Measurements from ENCODE around the gene TRIM7. TPM values are rescaled to one million over a fixed set of nuclear protein-coding genes. Genes with fewer than 3 reads are reported as not detected.
"Not testable (repeated sequence)": the region's sequence is repeated elsewhere in the genome, so short reads cannot be mapped to it uniquely, and the experiment has no call there.

Gene TRIM7
- total and polyA plus RNA-seq, 7 donors, result 0.55 to 5.3 (median 1.2) TPM

GRCh38 chr5:181149355-181149754, 55.6 kb downstream of the TRIM7 start:
- intact Hi-C loops (cut with DNase I), result no loop called here
- no peak for DNase-seq
- H3K27ac ChIP-seq, result no peak overlapping the region
- WGBS, 2 donors, result 84 to 89% methylated on average over 6 of the region's 6 CpGs
- no peaks in the 10 kb centered on the region for H3K4me1 ChIP-seq
- no peaks in the 10 kb centered on the region for H3K36me3 ChIP-seq
- no peak overlapping the region for H3K4me3 ChIP-seq
- H3K9me3 ChIP-seq, result no peaks in the 10 kb centered on the region
- TF ChIP-seq EP300 (IDR thresholded peaks at IDR 0.05), result no peak
- TF ChIP-seq POLR2A (IDR thresholded peaks at IDR 0.05), result no peak
- TF ChIP-seq POLR2AphosphoS5 (IDR thresholded peaks at IDR 0.05), result no peak
- no peak for TF ChIP-seq CTCF (IDR thresholded peaks at IDR 0.05)
- peaks cover 0 to 46% (median 14%) of the 10 kb centered on the region in 3 donors for H3K27me3 ChIP-seq

GRCh38 chr5:181146927-181147636, 57.9 kb downstream of the TRIM7 start, which contains the start of gene OR2V2:
Gene OR2V2, plus strand, starts transcription at chr5:181147586. Its CDS starts 7,357 bp downstream, at chr5:181154943.
- H3K27ac ChIP-seq; H3K4me3 ChIP-seq; H3K36me3 ChIP-seq; H3K9me3 ChIP-seq; H3K4me1 ChIP-seq; DNase-seq; intact Hi-C loops (cut with DNase I): not testable (repeated sequence)
- WGBS, 2 donors, result 57 to 72% methylated on average over 7 of the region's 7 CpGs
- peaks cover 0 to 58% (median 14%) of the 10 kb centered on the region in 3 donors for H3K27me3 ChIP-seq

GRCh38 chr5:181145133-181145532, 59.9 kb downstream of the TRIM7 start:
- TF ChIP-seq POLR2A (IDR thresholded peaks at IDR 0.05), result no peak
- intact Hi-C loops (cut with DNase I), result no loop called here
- Histone ChIP-seq H3K4me1 (no peaks in the 10 kb centered on the region), H3K9me3 (no peaks in the 10 kb centered on the region), H3K4me3 (no peak overlapping the region), H3K27ac (no peak overlapping the region), H3K36me3 (no peaks in the 10 kb centered on the region), H3K27me3 (peaks cover 0 to 47% (median 14%) of the 10 kb centered on the region in 3 donors)
- 18 to 73% methylated on average over 1 of the region's 1 CpG for WGBS, 2 donors
- DNase-seq, result no peak

Small RNA genes within 50 kb of the gene (small RNA-seq; reads per million reads assigned to genes)
- gene MIR4638, result 0 reads per million in 3 donors
- gene SNORD95, result 0 reads per million in 3 donors
- 0 reads per million in 3 donors for gene SNORD96A

Other genes starting within 250 kb of the TRIM7 start
- under 1 TPM in 1 of 4 donors, not detected in 3; 0.36 TPM for gene BTNL3, start 216.3 kb downstream of the TRIM7 start, total RNA-seq
- 10 to 100 TPM; 18.0 to 25.6 (median 18.3) TPM for gene BTNL3, start 216.3 kb downstream of the TRIM7 start, polyA plus RNA-seq
- gene BTNL9, start 164.9 kb downstream of the TRIM7 start, total RNA-seq, result 10 to 100 TPM in 1 of 4 donors, 1 to 10 TPM in 3; 4.2 to 34.9 (median 7.1) TPM
- gene BTNL9, start 164.9 kb downstream of the TRIM7 start, polyA plus RNA-seq, result 1 to 10 TPM in 2 of 3 donors, under 1 TPM in 1; 0.46 to 5.0 (median 1.8) TPM
- gene OR2V1, start 74.0 kb downstream of the TRIM7 start, total RNA-seq, result not detected
- not detected for gene OR2V1, start 74.0 kb downstream of the TRIM7 start, polyA plus RNA-seq
- not detected for gene OR2V2, start 57.6 kb downstream of the TRIM7 start, total RNA-seq
- not detected for gene OR2V2, start 57.6 kb downstream of the TRIM7 start, polyA plus RNA-seq
- 10 to 100 TPM in 2 of 4 donors, 1 to 10 TPM in 2; 8.2 to 15.3 (median 11.8) TPM for gene TRIM41, start 18.1 kb upstream of the TRIM7 start, total RNA-seq
- gene TRIM41, start 18.1 kb upstream of the TRIM7 start, polyA plus RNA-seq, result 10 to 100 TPM; 13.2 to 25.3 (median 19.0) TPM
- 1,000 to 10,000 TPM; 2,029 to 2,209 (median 2,163) TPM for gene RACK1, start 38.7 kb upstream of the TRIM7 start, total RNA-seq
- gene RACK1, start 38.7 kb upstream of the TRIM7 start, polyA plus RNA-seq, result 1,000 to 10,000 TPM; 1,821 to 2,943 (median 2,181) TPM
- gene TRIM52, start 55.9 kb upstream of the TRIM7 start, total RNA-seq, result 10 to 100 TPM in 3 of 4 donors, 1 to 10 TPM in 1; 7.1 to 26.9 (median 16.0) TPM
- gene TRIM52, start 55.9 kb upstream of the TRIM7 start, polyA plus RNA-seq, result 1 to 10 TPM; 4.2 to 9.6 (median 5.8) TPM
- not detected for gene OR4F3, start 162.1 kb upstream of the TRIM7 start, total RNA-seq
- gene OR4F3, start 162.1 kb upstream of the TRIM7 start, polyA plus RNA-seq, result not detected

Data from sigmoid colon (tissue), 7 donors.